Large intestine (tissue), 3 donors: ENCODE results near the gene CACNB2. TPM values are rescaled to one million over a fixed set of nuclear protein-coding genes. Genes with fewer than 3 reads are reported as not detected.
A peak's percentile ranks its signal among the peaks of the same experiment; 100 is the strongest.
"Not testable (repeated sequence)": the region's sequence is repeated elsewhere in the genome, so short reads cannot be mapped to it uniquely, and the experiment has no call there.

ENCODE experiments used
- DNase-seq, 2 donors: peaks; one replicate each; pipeline versions ENCODE4 v3.0.0 to v3.0.0-alpha.2; 2013
- H3K27ac ChIP-seq: one replicate; pipeline ENCODE4 v1.5.1; 2013; ENCODE audit warnings: low read length
- H3K27me3 ChIP-seq: 2 replicates; pipeline ENCODE4 v1.6.1; 2013; ENCODE audit warnings: low read length; ENCODE audit not compliant: control insufficient read depth, insufficient read depth
- H3K36me3 ChIP-seq: 2 replicates; pipeline ENCODE4 v1.6.1; 2013; ENCODE audit warnings: low read length; ENCODE audit not compliant: control insufficient read depth, insufficient read depth
- H3K4me1 ChIP-seq: one replicate; pipeline ENCODE4 v1.6.1; 2013; ENCODE audit warnings: low read length; ENCODE audit not compliant: control insufficient read depth, insufficient read depth
- H3K4me3 ChIP-seq: one replicate; pipeline ENCODE4 v1.5.1; 2013; ENCODE audit warnings: low read length
- H3K9me3 ChIP-seq: one replicate; pipeline ENCODE4 v1.6.1; 2013; ENCODE audit warnings: mild to moderate bottlenecking, low read depth, low read length, moderate library complexity; ENCODE audit not compliant: control insufficient read depth
- WGBS: methylation state at CpG from one replicate; pipeline ENCODE4 v1.1.5; 2013; ENCODE audit warnings: low lambda C conversion rate; ENCODE audit not compliant: insufficient coverage; 5-methylcytosine and 5-hydroxymethylcytosine counted together
- polyA plus RNA-seq: library from polyadenylated mRNA; unstranded; fragments of 120-200 nt; gene quantifications from one replicate; pipeline ENCODE4 v1.2.1, GENCODE V29; 2013

Gene CACNB2
- polyA plus RNA-seq, 1 donor = 8.2 TPM

GRCh38 chr10:18162021-18162627, 21.9 kb downstream of the CACNB2 start:
- no peak for DNase-seq
- no peaks in the 10 kb centered on the region for H3K27me3 ChIP-seq
- 71% methylated on average over 2 of the region's 7 CpGs for WGBS
- H3K36me3 ChIP-seq = no peaks in the 10 kb centered on the region
- H3K4me1 ChIP-seq = no peaks in the 10 kb centered on the region
- no peak overlapping the region for H3K4me3 ChIP-seq
- no peaks in the 10 kb centered on the region for H3K9me3 ChIP-seq
- H3K27ac ChIP-seq = no peak overlapping the region

GRCh38 chr10:18164093-18164492, 23.9 kb downstream of the CACNB2 start:
- Histone ChIP-seq H3K4me1 (no peaks in the 10 kb centered on the region), H3K9me3 (no peaks in the 10 kb centered on the region), H3K27ac (no peak overlapping the region), H3K4me3 (no peak overlapping the region), H3K27me3 (no peaks in the 10 kb centered on the region), H3K36me3 (no peaks in the 10 kb centered on the region)
- 20% methylated on average over 1 of the region's 4 CpGs for WGBS
- DNase-seq = peak in 1 of 2 donors; percentile 22

- Histone ChIP-seq H3K4me3 (no peak overlapping the region), H3K36me3 (no peaks in the 10 kb centered on the region), H3K27me3 (no peaks in the 10 kb centered on the region), H3K27ac (no peak overlapping the region), H3K9me3 (no peaks in the 10 kb centered on the region), H3K4me1 (no peaks in the 10 kb centered on the region)
- 80% methylated on average over 2 of the region's 11 CpGs for WGBS
- peak in 1 of 2 donors; percentile 26 for DNase-seq
These were observed 24.6 kb downstream of the CACNB2 start for GRCh38 chr10:18164748-18165361.

GRCh38 chr10:18178854-18179483, 38.7 kb downstream of the CACNB2 start:
- DNase-seq = no peak
- H3K9me3 ChIP-seq = no peaks in the 10 kb centered on the region
- WGBS = 52% methylated on average over 3 of the region's 3 CpGs
- H3K27me3 ChIP-seq = no peaks in the 10 kb centered on the region
- peak overlapping the region; percentile 16 for H3K27ac ChIP-seq
- H3K36me3 ChIP-seq = peaks cover 4% of the 10 kb centered on the region
- no peak overlapping the region for H3K4me3 ChIP-seq
- peaks cover 3% of the 10 kb centered on the region for H3K4me1 ChIP-seq

- peak overlapping the region; percentile 73 for H3K27ac ChIP-seq
- no peak overlapping the region for H3K4me3 ChIP-seq
- WGBS = no CpG with 5 or more reads among the region's 6 CpGs
- peaks cover 3% of the 10 kb centered on the region for H3K4me1 ChIP-seq
- DNase-seq = peak; percentile 32 to 51
- peaks cover 4% of the 10 kb centered on the region for H3K36me3 ChIP-seq
- H3K9me3 ChIP-seq = no peaks in the 10 kb centered on the region
- H3K27me3 ChIP-seq = no peaks in the 10 kb centered on the region
These were observed 39.7 kb downstream of the CACNB2 start for GRCh38 chr10:18179891-18180290.

- H3K36me3 ChIP-seq, DNase-seq, H3K27ac ChIP-seq, H3K27me3 ChIP-seq, H3K4me3 ChIP-seq, H3K9me3 ChIP-seq, H3K4me1 ChIP-seq: not testable (repeated sequence)
- WGBS = 100% methylated on average over 2 of the region's 5 CpGs
These were observed 41.2 kb downstream of the CACNB2 start for GRCh38 chr10:18181382-18181781.

- H3K27me3 ChIP-seq = no peaks in the 10 kb centered on the region
- peaks cover 4% of the 10 kb centered on the region for H3K36me3 ChIP-seq
- 100% methylated on average over 1 of the region's 3 CpGs for WGBS
- H3K4me3 ChIP-seq = no peak overlapping the region
- no peak overlapping the region for H3K27ac ChIP-seq
- H3K9me3 ChIP-seq = no peaks in the 10 kb centered on the region
- no peaks in the 10 kb centered on the region for H3K4me1 ChIP-seq
- no peak for DNase-seq
These were observed 45.4 kb downstream of the CACNB2 start for GRCh38 chr10:18185621-18186020.

GRCh38 chr10:18190840-18191239, 50.6 kb downstream of the CACNB2 start:
- WGBS = 100% methylated on average over 4 of the region's 4 CpGs
- no peak overlapping the region for H3K27ac ChIP-seq
- no peaks in the 10 kb centered on the region for H3K27me3 ChIP-seq

GRCh38 chr10:18194634-18195033, 54.4 kb downstream of the CACNB2 start:
- no peaks in the 10 kb centered on the region for H3K4me1 ChIP-seq
- no peak overlapping the region for H3K4me3 ChIP-seq
- no peak overlapping the region for H3K27ac ChIP-seq
- WGBS = no CpG with 5 or more reads among the region's 2 CpGs
- DNase-seq = no peak
- no peaks in the 10 kb centered on the region for H3K27me3 ChIP-seq
- H3K9me3 ChIP-seq = peaks cover 2% of the 10 kb centered on the region
- peaks cover 3% of the 10 kb centered on the region for H3K36me3 ChIP-seq

More at GRCh38 chr10:18190840-18191239, 50.6 kb downstream of the CACNB2 start:
- H3K4me3 ChIP-seq = no peak overlapping the region
- DNase-seq = no peak
- H3K4me1 ChIP-seq = no peaks in the 10 kb centered on the region
- no peaks in the 10 kb centered on the region for H3K9me3 ChIP-seq
- peaks cover 3% of the 10 kb centered on the region for H3K36me3 ChIP-seq

- DNase-seq = no peak
- Histone ChIP-seq H3K27ac (peak overlapping the region; percentile 36), H3K4me1 (no peaks in the 10 kb centered on the region), H3K4me3 (no peak overlapping the region), H3K36me3 (peaks cover 3% of the 10 kb centered on the region), H3K9me3 (peaks cover 2% of the 10 kb centered on the region), H3K27me3 (no peaks in the 10 kb centered on the region)
- WGBS = no CpG with 5 or more reads among the region's 10 CpGs
These were observed 55.0 kb downstream of the CACNB2 start for GRCh38 chr10:18195060-18195799.
